Stimulated activated CD8-positive, alpha-beta memory T cell treated with anti-CD3 and anti-CD28 coated beads, Interleukin-15, amount 100 ng/mL, for 48 hours (primary cell): ENCODE results near the gene CRYZL1.

Experiments
- DNase-seq, 2 donors: peaks; one replicate each; pipeline ENCODE4 v3.0.0-alpha.2; 2020; ENCODE audit warnings: low read depth in 2 of 2

The CRYZL1 gene

GRCh38 chr21:33541105-33541711 is 100.3 kb downstream of the CRYZL1 start:
- no peak for DNase-seq

GRCh38 chr21:33540711-33541104 is 100.8 kb downstream of the CRYZL1 start:
- no peak for DNase-seq

GRCh38 chr21:33539616-33540015 is 101.9 kb downstream of the CRYZL1 start:
- DNase-seq: no peak
